Neural progenitor cell (in vitro differentiated cells): ENCODE measurements around the gene KCNE4.

ENCODE experiments used
- EZH2 ChIP-seq: fragments of 200-600 bp; sonication (generic); IDR thresholded peaks from 2 replicates; pipeline ENCODE4 v1.6.1; 2017; ENCODE audit warnings: antibody characterized with exemption, mild to moderate bottlenecking, moderate library complexity
- TF ChIP-seq, protein P1 (sequence below): fragments of 200-600 bp; sonication (generic); IDR thresholded peaks from 2 replicates; pipeline ENCODE4 v1.5.1; 2017; ENCODE audit warnings: antibody characterized with exemption, mild to moderate bottlenecking

DNA sequence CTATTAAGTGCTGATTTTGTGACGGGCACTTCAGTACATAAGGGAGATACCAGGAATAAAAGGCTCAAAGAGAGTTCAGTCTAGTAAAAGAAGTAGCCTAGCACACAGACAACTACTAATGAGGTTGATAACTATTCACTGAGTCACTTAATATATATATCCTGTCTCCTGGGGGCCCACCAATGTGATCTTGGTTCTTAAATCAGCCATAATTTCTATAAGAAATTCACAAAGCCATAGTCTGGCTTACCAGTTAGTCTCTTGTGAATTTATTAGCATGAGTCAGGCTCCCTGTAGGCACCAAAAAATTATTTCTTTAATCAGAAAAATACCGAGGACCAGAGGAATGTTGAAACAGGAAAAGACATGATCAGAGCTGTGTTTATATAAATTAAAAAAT is 10.4 kb downstream of the KCNE4 start:
- TF ChIP-seq, protein P1, sequence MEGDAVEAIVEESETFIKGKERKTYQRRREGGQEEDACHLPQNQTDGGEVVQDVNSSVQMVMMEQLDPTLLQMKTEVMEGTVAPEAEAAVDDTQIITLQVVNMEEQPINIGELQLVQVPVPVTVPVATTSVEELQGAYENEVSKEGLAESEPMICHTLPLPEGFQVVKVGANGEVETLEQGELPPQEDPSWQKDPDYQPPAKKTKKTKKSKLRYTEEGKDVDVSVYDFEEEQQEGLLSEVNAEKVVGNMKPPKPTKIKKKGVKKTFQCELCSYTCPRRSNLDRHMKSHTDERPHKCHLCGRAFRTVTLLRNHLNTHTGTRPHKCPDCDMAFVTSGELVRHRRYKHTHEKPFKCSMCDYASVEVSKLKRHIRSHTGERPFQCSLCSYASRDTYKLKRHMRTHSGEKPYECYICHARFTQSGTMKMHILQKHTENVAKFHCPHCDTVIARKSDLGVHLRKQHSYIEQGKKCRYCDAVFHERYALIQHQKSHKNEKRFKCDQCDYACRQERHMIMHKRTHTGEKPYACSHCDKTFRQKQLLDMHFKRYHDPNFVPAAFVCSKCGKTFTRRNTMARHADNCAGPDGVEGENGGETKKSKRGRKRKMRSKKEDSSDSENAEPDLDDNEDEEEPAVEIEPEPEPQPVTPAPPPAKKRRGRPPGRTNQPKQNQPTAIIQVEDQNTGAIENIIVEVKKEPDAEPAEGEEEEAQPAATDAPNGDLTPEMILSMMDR: no peak
- no peak for TF ChIP-seq EZH2
